Neuronal stem cell (in vitro differentiated cells): ENCODE results near the gene NSD2.
"Not testable (repeated sequence)": the region's sequence is repeated elsewhere in the genome, so short reads cannot be mapped to it uniquely, and the experiment has no call there.

ENCODE experiments used
- DNase-seq: peaks from one replicate; pipeline ENCODE4 v3.0.0-alpha.2; 2013; ENCODE audit warnings: low spot score
- H2AFZ ChIP-seq: one replicate; pipeline ENCODE4 v1.6.1; 2013; ENCODE audit warnings: mild to moderate bottlenecking, low read length, inconsistent platforms
- H2AK5ac ChIP-seq: 2 replicates; pipeline ENCODE4 v1.6.1; 2013; ENCODE audit warnings: low read depth, mild to moderate bottlenecking, inconsistent platforms, low read length, moderate library complexity, mixed read lengths
- H2BK120ac ChIP-seq: 2 replicates; pipeline ENCODE4 v1.6.1; 2013; ENCODE audit warnings: low read depth, mild to moderate bottlenecking, inconsistent platforms, low read length, moderate library complexity, mixed read lengths
- H2BK12ac ChIP-seq: one replicate; pipeline ENCODE4 v1.6.1; 2013; ENCODE audit warnings: low read length, inconsistent platforms
- H2BK15ac ChIP-seq: 2 replicates; pipeline ENCODE4 v1.6.1; 2013; ENCODE audit warnings: mild to moderate bottlenecking, low read length, inconsistent platforms, mixed read lengths
- H2BK5ac ChIP-seq: one replicate; pipeline ENCODE4 v1.6.1; 2013; ENCODE audit warnings: inconsistent platforms, mild to moderate bottlenecking, low read length, moderate library complexity
- H3K14ac ChIP-seq: one replicate; pipeline ENCODE4 v1.6.1; 2013; ENCODE audit warnings: low read length, inconsistent platforms
- H3K18ac ChIP-seq: 2 replicates; pipeline ENCODE4 v1.6.1; 2013; ENCODE audit warnings: low read length, inconsistent platforms
- H3K23ac ChIP-seq: 2 replicates; pipeline ENCODE4 v1.6.1; 2013; ENCODE audit warnings: low read depth, mild to moderate bottlenecking, mixed read lengths, low read length, inconsistent platforms; ENCODE audit not compliant: poor library complexity
- H3K27ac ChIP-seq: replicated peaks from 3 replicates; pipeline ENCODE4 v1.5.1; 2013; ENCODE audit warnings: low read length, inconsistent platforms
- H3K27me3 ChIP-seq, 3 experiments: 2 replicates each; pipeline ENCODE4 v1.6.1; 2013; ENCODE audit warnings: low read length in 3 of 3, mild to moderate bottlenecking in 2 of 3, inconsistent platforms in 1 of 3, low read depth in 1 of 3, mixed read lengths in 1 of 3, moderate library complexity in 1 of 3; ENCODE audit not compliant: control insufficient read depth in 3 of 3, insufficient read depth in 3 of 3
- H3K36me3 ChIP-seq, 2 donors: replicated peaks in 1 of 2; 2 replicates each; pipeline ENCODE4 v1.6.1; 2013; ENCODE audit warnings: low read length in 2 of 2; ENCODE audit not compliant: control insufficient read depth in 2 of 2, insufficient read depth in 2 of 2
- H3K4ac ChIP-seq: 2 replicates; pipeline ENCODE4 v1.6.1; 2013; ENCODE audit warnings: inconsistent platforms, mild to moderate bottlenecking, low read length, moderate library complexity
- H3K4me1 ChIP-seq, 2 donors: 1 replicate in 1 of 2; 2 replicates in 1 of 2; pipeline ENCODE4 v1.6.1; 2013; ENCODE audit warnings: low read length in 2 of 2, low read depth in 1 of 2; ENCODE audit not compliant: control insufficient read depth in 2 of 2, insufficient read depth in 1 of 2
- H3K4me2 ChIP-seq: one replicate; pipeline ENCODE4 v1.6.1; 2013; ENCODE audit warnings: mild to moderate bottlenecking, low read length, inconsistent platforms; ENCODE audit not compliant: insufficient read depth, poor library complexity, severe bottlenecking
- H3K4me3 ChIP-seq, 2 donors: 2 replicates each; pipeline ENCODE4 v1.5.1; 2013; ENCODE audit warnings: low read length in 2 of 2, mild to moderate bottlenecking in 2 of 2, inconsistent platforms in 1 of 2, moderate library complexity in 1 of 2
- H3K79me1 ChIP-seq: one replicate; pipeline ENCODE4 v1.6.1; 2013; ENCODE audit warnings: low read depth, mild to moderate bottlenecking, inconsistent platforms, low read length, moderate library complexity
- H3K9ac ChIP-seq: one replicate; pipeline ENCODE4 v1.6.1; 2013; ENCODE audit warnings: mild to moderate bottlenecking, low read depth, low read length, inconsistent platforms; ENCODE audit not compliant: poor library complexity
- H3K9me3 ChIP-seq, 2 donors: replicated peaks in 1 of 2; 2 replicates each; pipeline versions ENCODE3 to v1.6.1; 2013; ENCODE audit warnings: low read length in 2 of 2, mild to moderate bottlenecking in 2 of 2, inconsistent platforms in 1 of 2, low read depth in 1 of 2, mixed read lengths in 1 of 2, moderate library complexity in 1 of 2; ENCODE audit not compliant: control insufficient read depth in 2 of 2, insufficient read depth in 1 of 2
- H4K8ac ChIP-seq: one replicate; pipeline ENCODE4 v1.6.1; 2013; ENCODE audit warnings: low read depth, mild to moderate bottlenecking, inconsistent platforms, low read length, moderate library complexity
- H4K91ac ChIP-seq: one replicate; pipeline ENCODE4 v1.6.1; 2013; ENCODE audit warnings: low read length, low read depth, mild to moderate bottlenecking, inconsistent platforms; ENCODE audit not compliant: poor library complexity
- WGBS, 2 donors: extraction: QIAGEN DNeasy Blood & Tissue Kit; methylation state at CpG; one replicate each; pipeline ENCODE4 v1.1.7; 2013; ENCODE audit warnings: missing lambda C conversion rate in 2 of 2, mixed read lengths in 1 of 2; ENCODE audit not compliant: insufficient read length in 2 of 2, insufficient replicate concordance in 1 of 2; ENCODE audit errors: extremely low coverage in 2 of 2; 5-methylcytosine and 5-hydroxymethylcytosine counted together

Gene NSD2

GRCh38 chr4:1833307-1834046 lies 37.7 kb upstream of the NSD2 start:
- Histone ChIP-seq H3K18ac (no peak overlapping the region), H2AFZ (no peak overlapping the region), H3K4me2 (no peak overlapping the region), H3K4ac (no peak overlapping the region), H3K9ac (no peak overlapping the region), H3K27me3 (no peaks in the 10 kb centered on the region), H3K14ac (no peak overlapping the region), H2AK5ac (no peak overlapping the region), H2BK120ac (no peak overlapping the region), H2BK5ac (no peak overlapping the region), H2BK15ac (peak overlapping the region; percentile 55), H4K8ac (no peak overlapping the region), H3K36me3 (peaks cover 31 to 88% of the 10 kb centered on the region in 2 donors), H4K91ac (no peak overlapping the region), H3K23ac (peak overlapping the region; percentile 83), H2BK12ac (no peak overlapping the region), H3K79me1 (no peaks in the 10 kb centered on the region), H3K27ac (no peak overlapping the region), H3K4me1 (no peaks in the 10 kb centered on the region), H3K4me3 (no peak overlapping the region), H3K9me3 (peaks cover 7 to 10% of the 10 kb centered on the region in 2 donors)
- no peak for DNase-seq
- no CpG with 5 or more reads among the region's 14 CpGs for WGBS, 2 donors

GRCh38 chr4:1834047-1834775 lies 37.0 kb upstream of the NSD2 start:
- H3K79me1 ChIP-seq, result no peaks in the 10 kb centered on the region
- no peak overlapping the region for H2BK120ac ChIP-seq
- H3K27me3 ChIP-seq, result no peaks in the 10 kb centered on the region
- H3K4me2 ChIP-seq, result no peak overlapping the region
- peaks cover 33 to 95% of the 10 kb centered on the region in 2 donors for H3K36me3 ChIP-seq
- no peak overlapping the region for H3K14ac ChIP-seq
- no peak overlapping the region for H3K4ac ChIP-seq
- no peak overlapping the region for H2BK12ac ChIP-seq
- DNase-seq, result no peak
- H3K9me3 ChIP-seq, result peaks cover 7 to 10% of the 10 kb centered on the region in 2 donors
- WGBS, 2 donors, result no CpG with 5 or more reads among the region's 21 CpGs
- no peak overlapping the region for H2BK5ac ChIP-seq
- H3K4me1 ChIP-seq, result no peaks in the 10 kb centered on the region
- H3K18ac ChIP-seq, result peak overlapping the region; percentile 12
- H3K27ac ChIP-seq, result no peak overlapping the region
- no peak overlapping the region for H2AFZ ChIP-seq
- no peak overlapping the region for H4K8ac ChIP-seq
- H3K23ac ChIP-seq, result no peak overlapping the region
- H2AK5ac ChIP-seq, result no peak overlapping the region
- H4K91ac ChIP-seq, result peak overlapping the region; percentile 79
- no peak overlapping the region for H3K4me3 ChIP-seq
- H2BK15ac ChIP-seq, result peak overlapping the region; percentile 55
- H3K9ac ChIP-seq, result no peak overlapping the region

GRCh38 chr4:1835836-1836235 lies 35.4 kb upstream of the NSD2 start:
- WGBS, 2 donors, result no CpG with 5 or more reads among the region's 8 CpGs
- not testable (repeated sequence) for H2BK12ac ChIP-seq, H3K23ac ChIP-seq, H3K79me1 ChIP-seq, H3K4me2 ChIP-seq, H3K4me3 ChIP-seq, H2AK5ac ChIP-seq, H3K4ac ChIP-seq, H3K27ac ChIP-seq, H3K9ac ChIP-seq, H2AFZ ChIP-seq, H3K9me3 ChIP-seq, DNase-seq, H3K4me1 ChIP-seq, H4K8ac ChIP-seq, H4K91ac ChIP-seq, H3K27me3 ChIP-seq, H2BK120ac ChIP-seq, H3K14ac ChIP-seq, H3K18ac ChIP-seq, H2BK15ac ChIP-seq, H2BK5ac ChIP-seq
- H3K36me3 ChIP-seq, result peaks cover 31 to 93% of the 10 kb centered on the region in 2 donors

- Histone ChIP-seq H3K9ac (no peak overlapping the region), H2AFZ (no peak overlapping the region), H2BK120ac (no peak overlapping the region), H3K23ac (no peak overlapping the region), H4K8ac (no peak overlapping the region), H2BK5ac (no peak overlapping the region), H2BK15ac (no peak overlapping the region), H3K79me1 (peaks cover 1% of the 10 kb centered on the region), H3K27ac (no peak overlapping the region), H3K18ac (no peak overlapping the region), H3K4me2 (no peak overlapping the region), H2AK5ac (no peak overlapping the region), H3K36me3 (peaks cover 30 to 93% of the 10 kb centered on the region in 2 donors), H3K4ac (no peak overlapping the region), H4K91ac (no peak overlapping the region), H2BK12ac (no peak overlapping the region), H3K4me3 (no peak overlapping the region), H3K9me3 (no peaks in the 10 kb centered on the region), H3K14ac (no peak overlapping the region), H3K4me1 (no peaks in the 10 kb centered on the region), H3K27me3 (no peaks in the 10 kb centered on the region)
- WGBS, 2 donors, result no CpG with 5 or more reads among the region's 7 CpGs
- DNase-seq, result no peak
Measured at GRCh38 chr4:1836650-1837049, 34.5 kb upstream of the NSD2 start.
